Mesothelial cell of epicardium (in vitro differentiated cells): Measurements from ENCODE around the gene TP53BP1. TPM values are rescaled to one million over a fixed set of nuclear protein-coding genes. Genes with fewer than 3 reads are reported as not detected.
A peak's percentile ranks its signal among the peaks of the same experiment; 100 is the strongest.

Experiments used
- DNase-seq, 2 experiments: peaks; one replicate each; pipeline ENCODE4 v3.0.0; 2021; ENCODE audit warnings: low spot score in 2 of 2; ENCODE audit not compliant: unreplicated experiment in 2 of 2
- H3K27ac Mint-ChIP-seq: 2 replicates; pipeline ENCODE4 v1.8.0; 2021; ENCODE audit warnings: mixed read lengths
- H3K27me3 Mint-ChIP-seq: 2 replicates; pipeline ENCODE4 v1.8.0; 2021; ENCODE audit warnings: low read depth, mixed read lengths
- H3K36me3 Mint-ChIP-seq: 2 replicates; pipeline ENCODE4 v1.8.0; 2021; ENCODE audit warnings: mixed read lengths
- H3K4me1 Mint-ChIP-seq: 2 replicates; pipeline ENCODE4 v1.8.0; 2021; ENCODE audit warnings: mixed read lengths
- H3K4me3 Mint-ChIP-seq: 2 replicates; pipeline ENCODE4 v1.8.0; 2021; ENCODE audit warnings: mild to moderate bottlenecking, moderate library complexity, mixed read lengths
- H3K9me3 Mint-ChIP-seq: 2 replicates; pipeline ENCODE4 v1.8.0; 2021; ENCODE audit warnings: mixed read lengths
- CTCF ChIP-seq: fragments of 200-600 bp; sonication (generic); IDR thresholded peaks from one replicate; pipeline ENCODE4 v1.5.0; 2021; ENCODE audit warnings: antibody characterized with exemption; ENCODE audit not compliant: unreplicated experiment
- total RNA-seq: library from RNA; stranded (reverse); gene quantifications from 3 replicates; pipeline ENCODE4 v1.2.1, GENCODE V29; 2021

The TP53BP1 gene
- total RNA-seq, 1 donor from 2014 or later, result 112 TPM

- H3K9me3 Mint-ChIP-seq, result no peaks in the 10 kb centered on the region
- peak overlapping the region; percentile 99 for H3K4me3 Mint-ChIP-seq
- H3K27me3 Mint-ChIP-seq, result no peaks in the 10 kb centered on the region
- H3K4me1 Mint-ChIP-seq, result peaks cover 24% of the 10 kb centered on the region
- TF ChIP-seq CTCF, result no peak
- DNase-seq, result no peak
- H3K27ac Mint-ChIP-seq, result peak overlapping the region; percentile 99
- H3K36me3 Mint-ChIP-seq, result peaks cover 27% of the 10 kb centered on the region
Measured at GRCh38 chr15:43492266-43492665, 690 bp downstream of the TP53BP1 start.

GRCh38 chr15:43489191-43489590 is 3.8 kb downstream of the TP53BP1 start:
- Mint-ChIP-seq H3K27ac (no peak overlapping the region), H3K36me3 (peaks cover 40% of the 10 kb centered on the region), H3K4me1 (peaks cover 24% of the 10 kb centered on the region), H3K4me3 (no peak overlapping the region), H3K27me3 (no peaks in the 10 kb centered on the region), H3K9me3 (no peaks in the 10 kb centered on the region)
- DNase-seq, result no peak
- TF ChIP-seq CTCF, result no peak

GRCh38 chr15:43488790-43489189 is 4.2 kb downstream of the TP53BP1 start:
- no peak for DNase-seq
- H3K9me3 Mint-ChIP-seq, result no peaks in the 10 kb centered on the region
- H3K4me3 Mint-ChIP-seq, result no peak overlapping the region
- no peak overlapping the region for H3K27ac Mint-ChIP-seq
- H3K4me1 Mint-ChIP-seq, result peaks cover 22% of the 10 kb centered on the region
- no peaks in the 10 kb centered on the region for H3K27me3 Mint-ChIP-seq
- no peak for TF ChIP-seq CTCF
- peaks cover 42% of the 10 kb centered on the region for H3K36me3 Mint-ChIP-seq

- Mint-ChIP-seq H3K27me3 (no peaks in the 10 kb centered on the region), H3K4me1 (peaks cover 13% of the 10 kb centered on the region), H3K9me3 (no peaks in the 10 kb centered on the region), H3K4me3 (no peak overlapping the region), H3K36me3 (peaks cover 48% of the 10 kb centered on the region), H3K27ac (no peak overlapping the region)
- TF ChIP-seq CTCF, result no peak
- no peak for DNase-seq
Measured at GRCh38 chr15:43487271-43487895, 5.6 kb downstream of the TP53BP1 start.

GRCh38 chr15:43484455-43484854 is 8.5 kb downstream of the TP53BP1 start:
- Mint-ChIP-seq H3K4me3 (no peak overlapping the region), H3K27me3 (no peaks in the 10 kb centered on the region), H3K9me3 (no peaks in the 10 kb centered on the region), H3K27ac (peak overlapping the region; percentile 17), H3K36me3 (peaks cover 52% of the 10 kb centered on the region), H3K4me1 (peaks cover 4% of the 10 kb centered on the region)
- TF ChIP-seq CTCF, result no peak
- DNase-seq, result no peak
